Adrenal gland (tissue), 12 donors: ENCODE data around the gene CHRM3. TPM values are rescaled to one million over a fixed set of nuclear protein-coding genes. Genes with fewer than 3 reads are reported as not detected.

Experiments
- DNase-seq, 7 donors: peaks; one replicate each; pipeline ENCODE4 v3.0.0-alpha.2; 2019 to 2020
- H3K27ac ChIP-seq, 5 donors: fragments of 200-600 bp; sonication (generic) in 4 of 5; 1 replicate in 3 of 5; 2 replicates in 2 of 5; pipeline versions ENCODE4 v1.5.1 to v1.8.0; 2016 to 2020; ENCODE audit warnings: mild to moderate bottlenecking in 1 of 5
- H3K27me3 ChIP-seq: fragments of 200-600 bp; 2 replicates; pipeline ENCODE4 v1.8.0; 2021
- H3K36me3 ChIP-seq, 2 donors: fragments of 200-600 bp; replicated peaks in 1 of 2; 1 replicate in 1 of 2; 2 replicates in 1 of 2; pipeline versions ENCODE4 v1.5.1 to v1.8.0; 2018 to 2022
- H3K4me1 ChIP-seq, 2 donors: fragments of 200-600 bp; replicated peaks in 1 of 2; 1 replicate in 1 of 2; 2 replicates in 1 of 2; pipeline versions ENCODE4 v1.5.1 to v1.8.0; 2018 to 2021
- H3K4me3 ChIP-seq, 4 donors: fragments of 200-600 bp; sonication (generic) in 3 of 4; one replicate each; pipeline ENCODE4 v1.5.1; 2016 to 2018
- H3K9me3 ChIP-seq, 3 donors: fragments of 200-600 bp; sonication (generic) in 1 of 3; replicated peaks in 1 of 3; 1 replicate in 2 of 3; 2 replicates in 1 of 3; pipeline versions ENCODE4 v1.5.1 to v1.8.0; 2016 to 2021
- CTCF ChIP-seq, 6 experiments: fragments of 450-650 bp in 4 of 6; fragments of 200-600 bp in 2 of 6; sonication (generic) in 1 of 6; IDR thresholded peaks; 1 replicate in 5 of 6; 2 replicates in 1 of 6; pipeline versions ENCODE4 v1.5.1 to v1.8.0; 2016 to 2021; ENCODE audit warnings: antibody characterized with exemption in 6 of 6, mild to moderate bottlenecking in 2 of 6, moderate library complexity in 1 of 6
- POLR2A ChIP-seq, 2 donors: fragments of 450-650 bp; IDR thresholded peaks; one replicate each; pipeline ENCODE4 v1.6.1; 2017; ENCODE audit warnings: antibody characterized with exemption in 2 of 2, mild to moderate bottlenecking in 2 of 2, moderate library complexity in 1 of 2
- WGBS, 4 donors: extraction: QIAGEN DNeasy Blood & Tissue Kit in 2 of 4; methylation state at CpG; one replicate each; pipeline versions ENCODE4 v1.1.5 to v1.1.7; 2013 to 2017; 5-methylcytosine and 5-hydroxymethylcytosine counted together
- intact Hi-C, 2 donors: fragments of 100-400 bp; cut with DNase I; formaldehyde crosslinking; loops; one replicate each; pipeline versions ENCODE4 v1.14.1 to v1.15.0; 2022 to 2023
- polyA plus RNA-seq, 3 donors: library from polyadenylated mRNA; stranded (reverse); fragments of 200-250 nt in 2 of 3; fragments of 350-450 nt in 1 of 3; fragmentation: Illumina TruSeq in 1 of 3; extraction: RNeasy Lipid Tissue Mini Kit (QIAGEN cat#74804) in 1 of 3; gene quantifications; one replicate each; pipeline ENCODE4 v1.2.3, GENCODE V29; 2013 to 2014
- total RNA-seq, 9 donors: library from RNA; depleted of rRNA in 4 of 9; stranded (reverse); fragments of >200 nt in 4 of 9; fragments of 120-200 nt in 1 of 9; fragmentation: NEBNext Ultra II Directional in 1 of 9; extraction: Animal tissue kit (Norgen Biotek cat#: 25700) in 1 of 9; gene quantifications; one replicate each; pipeline versions ENCODE4 v1.1.0 to v1.2.4, GENCODE V29; 2013 to 2023
- donor health status: healthy with polysubstance abuse.
- donor health status: Bipolar disorder and iron deficiency.
- donor health status: DM: yes; HTN: yes; CAD: no.
- donor health status: DM: no; HTN: no; CAD: no.
- donor health status: DM: no; HTN: no; CAD: no.
- donor health status: DM: yes; HTN: yes; CAD: no.

Gene CHRM3
- total and polyA plus RNA-seq, 12 donors, result 0.17 to 6.2 (median 1.2) TPM

- H3K27me3 ChIP-seq, result peaks cover 15% of the 10 kb centered on the region
- no peak for DNase-seq
- no peaks in the 10 kb centered on the region for H3K36me3 ChIP-seq
- TF ChIP-seq POLR2A (IDR thresholded peaks at IDR 0.05) (no peak), CTCF (IDR thresholded peaks at IDR 0.05) (no peak)
- intact Hi-C loops, result no loop called here
- H3K9me3 ChIP-seq, result no peaks in the 10 kb centered on the region
- 64 to 71% (median 70%) methylated on average over 3 of the region's 3 CpGs for WGBS, 4 donors
- no peaks in the 10 kb centered on the region for H3K4me1 ChIP-seq
- H3K27ac ChIP-seq, result no peak overlapping the region
- no peak overlapping the region for H3K4me3 ChIP-seq
These were observed 5.9 kb downstream of the CHRM3 start for GRCh38 chr1:239392271-239392670.

GRCh38 chr1:239394107-239394506 is 7.7 kb downstream of the CHRM3 start:
- Histone ChIP-seq H3K27ac (no peak overlapping the region), H3K27me3 (no peaks in the 10 kb centered on the region), H3K4me3 (no peak overlapping the region), H3K9me3 (no peaks in the 10 kb centered on the region), H3K4me1 (no peaks in the 10 kb centered on the region), H3K36me3 (no peaks in the 10 kb centered on the region)
- 52 to 62% (median 60%) methylated on average over 2 of the region's 2 CpGs for WGBS, 4 donors
- no peak for DNase-seq
- no peak for TF ChIP-seq POLR2A (IDR thresholded peaks at IDR 0.05)
- no peak for TF ChIP-seq CTCF (IDR thresholded peaks at IDR 0.05)
- intact Hi-C loops, result no loop called here

- DNase-seq, result no peak
- Histone ChIP-seq H3K4me1 (no peaks in the 10 kb centered on the region), H3K9me3 (no peaks in the 10 kb centered on the region), H3K27ac (no peak overlapping the region), H3K27me3 (no peaks in the 10 kb centered on the region), H3K36me3 (no peaks in the 10 kb centered on the region), H3K4me3 (no peak overlapping the region)
- TF ChIP-seq POLR2A (IDR thresholded peaks at IDR 0.05) (no peak), CTCF (IDR thresholded peaks at IDR 0.05) (no peak)
- WGBS, 4 donors, result 56 to 78% (median 72%) methylated on average over 6 of the region's 6 CpGs
- intact Hi-C loops, result no loop called here
These were observed 27.5 kb downstream of the CHRM3 start for GRCh38 chr1:239413916-239414315.

- TF ChIP-seq POLR2A (IDR thresholded peaks at IDR 0.05) (no peak), CTCF (IDR thresholded peaks at IDR 0.05) (no peak)
- Histone ChIP-seq H3K27ac (no peak overlapping the region), H3K9me3 (no peaks in the 10 kb centered on the region), H3K4me3 (no peak overlapping the region), H3K4me1 (no peaks in the 10 kb centered on the region), H3K27me3 (no peaks in the 10 kb centered on the region), H3K36me3 (no peaks in the 10 kb centered on the region)
- 40 to 57% (median 48%) methylated on average over 2 of the region's 2 CpGs for WGBS, 4 donors
- DNase-seq, result no peak
- intact Hi-C loops, result no loop called here
These were observed 30.9 kb downstream of the CHRM3 start for GRCh38 chr1:239417221-239417620.
